Ectodermal cell (in vitro differentiated cells): ENCODE measurements around the gene BTBD9.
"Not testable (repeated sequence)": the region's sequence is repeated elsewhere in the genome, so short reads cannot be mapped to it uniquely, and the experiment has no call there.

Source experiments
- H3K27ac ChIP-seq: 2 replicates; pipeline ENCODE4 v1.7.0; 2013; ENCODE audit warnings: mild to moderate bottlenecking, low read depth, low read length; ENCODE audit not compliant: insufficient read depth, poor library complexity, severe bottlenecking
- H3K27me3 ChIP-seq: 2 replicates; pipeline ENCODE4 v1.7.0; 2013; ENCODE audit warnings: mild to moderate bottlenecking, low read length; ENCODE audit not compliant: insufficient read depth, control insufficient read depth, poor library complexity, severe bottlenecking
- H3K36me3 ChIP-seq: one replicate; pipeline ENCODE4 v1.7.0; 2013; ENCODE audit warnings: low read length; ENCODE audit not compliant: control insufficient read depth, insufficient read depth
- H3K4me1 ChIP-seq: one replicate; pipeline ENCODE4 v1.7.0; 2013; ENCODE audit warnings: low read length; ENCODE audit not compliant: control insufficient read depth, insufficient read depth
- H3K4me3 ChIP-seq: 2 replicates; pipeline ENCODE4 v1.7.0; 2013; ENCODE audit warnings: low read depth, low read length, control low read depth; ENCODE audit not compliant: insufficient read depth
- H3K9me3 ChIP-seq: 2 replicates; pipeline ENCODE4 v1.7.0; 2013; ENCODE audit warnings: mild to moderate bottlenecking, low read length, moderate library complexity; ENCODE audit not compliant: control insufficient read depth
- WGBS, 2 experiments: methylation state at CpG; one replicate each; pipeline ENCODE4 v1.1.7; 2013; ENCODE audit warnings: missing lambda C conversion rate in 2 of 2; 5-methylcytosine and 5-hydroxymethylcytosine counted together

Gene BTBD9

DNA sequence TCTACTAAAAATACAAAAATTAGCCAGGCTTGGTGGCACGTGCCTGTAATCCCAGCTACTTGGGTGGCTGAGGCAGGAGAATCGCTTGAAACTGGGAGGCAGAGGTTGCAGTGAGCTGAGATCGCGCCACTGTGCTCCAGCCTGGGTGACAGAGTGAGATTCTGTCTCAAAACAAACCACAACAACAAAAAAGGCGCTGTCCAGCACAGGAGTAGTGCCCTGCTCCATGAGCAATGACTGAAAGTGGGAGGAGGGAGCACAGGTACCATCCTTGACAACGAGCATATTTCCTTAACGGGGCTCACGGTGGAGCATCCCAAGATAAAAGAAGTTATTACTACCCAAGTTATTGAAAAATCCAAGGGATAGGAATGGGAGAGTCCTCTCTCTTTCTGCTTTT lies 291.9 kb downstream of the BTBD9 start:
- not testable (repeated sequence) for H3K9me3 ChIP-seq, H3K27ac ChIP-seq, H3K36me3 ChIP-seq, H3K4me1 ChIP-seq, H3K27me3 ChIP-seq, H3K4me3 ChIP-seq
- WGBS, 2 experiments = 86 to 90% methylated on average over 8 of the region's 8 CpGs

- no peaks in the 10 kb centered on the region for H3K27me3 ChIP-seq
- H3K9me3 ChIP-seq = no peaks in the 10 kb centered on the region
- no peaks in the 10 kb centered on the region for H3K36me3 ChIP-seq
- peaks cover 3% of the 10 kb centered on the region for H3K4me1 ChIP-seq
- no peak overlapping the region for H3K4me3 ChIP-seq
- WGBS, 2 experiments = 51 to 68% methylated on average over 5 of the region's 5 CpGs
- no peak overlapping the region for H3K27ac ChIP-seq
Observed at GRCh38 chr6:38346291-38347079, 293.2 kb downstream of the BTBD9 start.

DNA sequence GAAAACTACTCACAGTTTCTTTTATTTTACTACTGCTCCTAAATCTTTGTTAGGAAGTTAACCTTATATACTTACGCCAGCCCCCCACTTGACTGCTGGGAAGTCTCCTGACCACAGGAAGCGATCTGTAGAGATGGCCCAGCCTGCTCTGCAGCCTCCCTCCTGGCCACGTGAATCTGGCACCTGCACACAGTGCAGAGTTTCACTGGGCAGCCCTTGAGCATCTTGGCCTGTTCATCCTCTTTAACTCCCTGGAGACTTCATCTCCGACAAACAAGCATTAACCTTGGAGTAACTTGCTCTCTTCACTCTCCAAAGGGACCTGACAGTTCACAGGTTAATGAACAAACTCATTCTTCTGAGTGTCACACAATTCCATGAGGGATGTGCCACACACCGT lies 294.1 kb downstream of the BTBD9 start:
- 90 to 92% methylated on average over 5 of the region's 5 CpGs for WGBS, 2 experiments
- H3K27ac ChIP-seq = no peak overlapping the region
- H3K9me3 ChIP-seq = no peaks in the 10 kb centered on the region
- no peaks in the 10 kb centered on the region for H3K36me3 ChIP-seq
- no peaks in the 10 kb centered on the region for H3K27me3 ChIP-seq
- peaks cover 3% of the 10 kb centered on the region for H3K4me1 ChIP-seq
- no peak overlapping the region for H3K4me3 ChIP-seq

- Histone ChIP-seq H3K27me3 (no peaks in the 10 kb centered on the region), H3K4me3 (no peak overlapping the region), H3K9me3 (no peaks in the 10 kb centered on the region), H3K4me1 (no peaks in the 10 kb centered on the region), H3K36me3 (no peaks in the 10 kb centered on the region), H3K27ac (no peak overlapping the region)
- WGBS, 2 experiments = 94 to 97% methylated on average over 1 of the region's 1 CpG
Observed at GRCh38 chr6:38341496-38341895, 298.2 kb downstream of the BTBD9 start.

DNA sequence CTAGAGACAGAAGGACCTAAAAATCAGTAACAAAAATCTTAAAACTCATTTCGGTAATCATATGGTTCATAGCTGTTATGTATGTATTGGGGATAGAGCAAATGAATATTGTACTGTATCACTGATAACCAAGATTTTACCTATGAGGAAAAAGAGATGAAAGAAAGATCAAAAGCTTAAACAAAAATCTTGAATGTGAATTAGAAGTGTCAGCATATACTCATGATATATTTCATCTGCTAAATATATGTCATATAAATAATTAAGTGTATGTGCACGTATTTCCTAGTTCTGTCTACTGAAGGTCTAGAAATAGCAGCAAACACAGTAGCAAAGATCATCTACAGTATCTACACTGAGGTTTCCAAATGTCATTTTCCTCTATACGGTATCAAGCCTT lies 299.8 kb downstream of the BTBD9 start:
- H3K9me3 ChIP-seq = no peaks in the 10 kb centered on the region
- H3K4me1 ChIP-seq = no peaks in the 10 kb centered on the region
- H3K36me3 ChIP-seq = no peaks in the 10 kb centered on the region
- H3K27me3 ChIP-seq = no peaks in the 10 kb centered on the region
- H3K27ac ChIP-seq = no peak overlapping the region
- 94 to 98% methylated on average over 3 of the region's 3 CpGs for WGBS, 2 experiments
- H3K4me3 ChIP-seq = no peak overlapping the region

- WGBS, 2 experiments = 96 to 97% methylated on average over 5 of the region's 5 CpGs
- no peak overlapping the region for H3K4me3 ChIP-seq
- no peaks in the 10 kb centered on the region for H3K36me3 ChIP-seq
- no peaks in the 10 kb centered on the region for H3K27me3 ChIP-seq
- no peak overlapping the region for H3K27ac ChIP-seq
- no peaks in the 10 kb centered on the region for H3K9me3 ChIP-seq
- no peaks in the 10 kb centered on the region for H3K4me1 ChIP-seq
Observed at GRCh38 chr6:38337819-38338465, 301.8 kb downstream of the BTBD9 start.

DNA sequence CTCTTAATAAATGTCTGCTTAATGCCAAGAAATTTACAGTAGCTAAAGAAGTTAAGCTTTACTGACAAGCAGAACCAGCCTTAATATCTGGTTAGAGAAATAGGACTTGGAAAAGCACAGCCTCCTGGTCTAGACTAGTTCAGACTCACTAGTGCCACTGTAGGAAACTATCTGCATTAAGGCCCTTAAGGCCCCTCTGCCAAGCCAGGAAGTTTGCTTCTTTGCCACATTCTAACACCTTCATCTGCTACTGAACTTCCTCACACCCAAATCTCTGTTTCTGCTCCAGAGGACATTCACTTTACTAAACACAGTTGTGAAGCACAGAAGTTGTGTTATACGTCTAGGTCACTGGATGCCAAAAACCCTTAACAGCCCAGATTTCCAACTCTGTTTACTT lies 302.8 kb downstream of the BTBD9 start:
- Histone ChIP-seq H3K27me3 (no peaks in the 10 kb centered on the region), H3K4me3 (no peak overlapping the region), H3K27ac (no peak overlapping the region), H3K36me3 (no peaks in the 10 kb centered on the region), H3K9me3 (no peaks in the 10 kb centered on the region), H3K4me1 (no peaks in the 10 kb centered on the region)
- 95 to 100% methylated on average over 1 of the region's 1 CpG for WGBS, 2 experiments

DNA sequence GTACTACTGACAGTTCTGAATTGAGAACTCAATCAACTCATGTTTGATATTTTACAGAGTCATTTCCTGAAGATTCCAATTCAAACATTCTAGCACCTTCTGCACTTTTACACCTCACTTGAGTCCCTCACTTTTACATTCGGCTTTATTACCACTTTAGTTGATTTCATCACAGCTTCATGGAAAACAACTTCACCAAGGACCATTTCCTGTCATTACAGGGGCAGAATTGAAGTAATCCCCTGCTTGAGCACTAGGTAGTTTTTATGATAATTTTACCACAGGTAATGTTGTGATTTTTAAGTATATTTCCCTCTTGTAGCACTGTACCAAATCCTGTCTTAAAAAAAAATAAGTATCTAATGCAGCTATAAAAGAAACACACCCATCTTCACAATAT lies 312.9 kb downstream of the BTBD9 start:
- Histone ChIP-seq H3K4me1 (peaks cover 6% of the 10 kb centered on the region), H3K27ac (no peak overlapping the region)
- 95 to 96% methylated on average over 1 of the region's 1 CpG for WGBS, 2 experiments

GRCh38 chr6:38323216-38323615 lies 316.5 kb downstream of the BTBD9 start:
- Histone ChIP-seq H3K4me3 (no peak overlapping the region), H3K27ac (peak overlapping the region; percentile 53), H3K4me1 (peaks cover 9% of the 10 kb centered on the region), H3K36me3 (no peaks in the 10 kb centered on the region), H3K27me3 (no peaks in the 10 kb centered on the region), H3K9me3 (no peaks in the 10 kb centered on the region)
- WGBS, 2 experiments = 67 to 90% methylated on average over 1 of the region's 1 CpG

More for the DNA sequence above, 312.9 kb downstream of the BTBD9 start:
- Histone ChIP-seq H3K4me3 (no peak overlapping the region), H3K9me3 (no peaks in the 10 kb centered on the region), H3K27me3 (no peaks in the 10 kb centered on the region), H3K36me3 (no peaks in the 10 kb centered on the region)

GRCh38 chr6:38322138-38322537 lies 317.6 kb downstream of the BTBD9 start:
- no peaks in the 10 kb centered on the region for H3K36me3 ChIP-seq
- WGBS, 2 experiments = 88 to 90% methylated on average over 2 of the region's 2 CpGs
- H3K27me3 ChIP-seq = no peaks in the 10 kb centered on the region
- peaks cover 9% of the 10 kb centered on the region for H3K4me1 ChIP-seq
- H3K4me3 ChIP-seq = no peak overlapping the region
- H3K9me3 ChIP-seq = no peaks in the 10 kb centered on the region
- H3K27ac ChIP-seq = no peak overlapping the region
